Adrenal gland (tissue), 12 donors: ENCODE results near the gene HINFP. TPM values are rescaled to one million over a fixed set of nuclear protein-coding genes. Genes with fewer than 3 reads are reported as not detected.
"Not testable (repeated sequence)": the region's sequence is repeated elsewhere in the genome, so short reads cannot be mapped to it uniquely, and the experiment has no call there.

Source experiments
- DNase-seq, 7 donors: peaks; one replicate each; pipeline ENCODE4 v3.0.0-alpha.2; 2019 to 2020
- H3K27ac ChIP-seq, 5 donors: fragments of 200-600 bp; sonication (generic) in 4 of 5; 1 replicate in 3 of 5; 2 replicates in 2 of 5; pipeline versions ENCODE4 v1.5.1 to v1.8.0; 2016 to 2020; ENCODE audit warnings: mild to moderate bottlenecking in 1 of 5
- H3K27me3 ChIP-seq: fragments of 200-600 bp; 2 replicates; pipeline ENCODE4 v1.8.0; 2021
- H3K36me3 ChIP-seq, 2 donors: fragments of 200-600 bp; replicated peaks in 1 of 2; 1 replicate in 1 of 2; 2 replicates in 1 of 2; pipeline versions ENCODE4 v1.5.1 to v1.8.0; 2018 to 2022
- H3K4me1 ChIP-seq, 2 donors: fragments of 200-600 bp; replicated peaks in 1 of 2; 1 replicate in 1 of 2; 2 replicates in 1 of 2; pipeline versions ENCODE4 v1.5.1 to v1.8.0; 2018 to 2021
- H3K4me3 ChIP-seq, 4 donors: fragments of 200-600 bp; sonication (generic) in 3 of 4; one replicate each; pipeline ENCODE4 v1.5.1; 2016 to 2018
- H3K9me3 ChIP-seq, 3 donors: fragments of 200-600 bp; sonication (generic) in 1 of 3; replicated peaks in 1 of 3; 1 replicate in 2 of 3; 2 replicates in 1 of 3; pipeline versions ENCODE4 v1.5.1 to v1.8.0; 2016 to 2021
- POLR2A ChIP-seq, 2 donors: fragments of 450-650 bp; IDR thresholded peaks; one replicate each; pipeline ENCODE4 v1.6.1; 2017; ENCODE audit warnings: antibody characterized with exemption in 2 of 2, mild to moderate bottlenecking in 2 of 2, moderate library complexity in 1 of 2
- WGBS, 4 donors: extraction: QIAGEN DNeasy Blood & Tissue Kit in 2 of 4; methylation state at CpG; one replicate each; pipeline versions ENCODE4 v1.1.5 to v1.1.7; 2013 to 2017; 5-methylcytosine and 5-hydroxymethylcytosine counted together
- intact Hi-C, 2 donors: fragments of 100-400 bp; cut with DNase I; formaldehyde crosslinking; loops; one replicate each; pipeline versions ENCODE4 v1.14.1 to v1.15.0; 2022 to 2023
- polyA plus RNA-seq, 3 donors: library from polyadenylated mRNA; stranded (reverse); fragments of 200-250 nt in 2 of 3; fragments of 350-450 nt in 1 of 3; fragmentation: Illumina TruSeq in 1 of 3; extraction: RNeasy Lipid Tissue Mini Kit (QIAGEN cat#74804) in 1 of 3; gene quantifications; one replicate each; pipeline ENCODE4 v1.2.3, GENCODE V29; 2013 to 2014
- total RNA-seq, 9 donors: library from RNA; depleted of rRNA in 4 of 9; stranded (reverse); fragments of >200 nt in 4 of 9; fragments of 120-200 nt in 1 of 9; fragmentation: NEBNext Ultra II Directional in 1 of 9; extraction: Animal tissue kit (Norgen Biotek cat#: 25700) in 1 of 9; gene quantifications; one replicate each; pipeline versions ENCODE4 v1.1.0 to v1.2.4, GENCODE V29; 2013 to 2023
- TF ChIP-seq, protein P1 (sequence below), 6 experiments: fragments of 450-650 bp in 4 of 6; fragments of 200-600 bp in 2 of 6; sonication (generic) in 1 of 6; IDR thresholded peaks; 1 replicate in 5 of 6; 2 replicates in 1 of 6; pipeline versions ENCODE4 v1.5.1 to v1.8.0; 2016 to 2021; ENCODE audit warnings: antibody characterized with exemption in 6 of 6, mild to moderate bottlenecking in 2 of 6, moderate library complexity in 1 of 6
- donor health status: healthy with polysubstance abuse.
- donor health status: Bipolar disorder and iron deficiency.
- donor health status: DM: yes; HTN: yes; CAD: no.
- donor health status: DM: no; HTN: no; CAD: no.
- donor health status: DM: no; HTN: no; CAD: no.
- donor health status: DM: yes; HTN: yes; CAD: no.

Gene HINFP
- total and polyA plus RNA-seq, 12 donors = 7.4 to 39.1 (median 22.2) TPM

DNA sequence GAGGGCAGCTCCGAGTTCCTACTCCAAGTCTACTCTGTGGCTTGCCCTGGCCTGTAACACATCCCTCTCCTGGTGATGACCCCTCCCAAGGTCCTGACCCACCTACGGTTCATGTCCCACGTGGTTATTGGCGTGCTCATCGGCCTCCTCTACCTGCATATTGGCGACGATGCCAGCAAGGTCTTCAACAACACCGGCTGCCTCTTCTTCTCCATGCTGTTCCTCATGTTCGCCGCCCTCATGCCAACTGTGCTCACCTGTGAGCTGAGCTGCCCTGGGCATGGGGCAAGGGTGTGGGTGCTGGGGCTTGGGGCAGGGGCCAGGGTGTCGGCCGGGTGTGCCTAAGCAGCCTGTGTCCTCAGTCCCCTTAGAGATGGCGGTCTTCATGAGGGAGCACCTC is 37.1 kb downstream of the HINFP start:
- no peak overlapping the region for H3K4me3 ChIP-seq
- no peak overlapping the region for H3K27ac ChIP-seq
- H3K9me3 ChIP-seq = no peaks in the 10 kb centered on the region
- no peak for DNase-seq
- H3K27me3 ChIP-seq = no peaks in the 10 kb centered on the region
- intact Hi-C loops = no loop called here
- 90 to 96% (median 92%) methylated on average over 5 to 13 of the region's 13 CpGs for WGBS, 4 donors
- H3K36me3 ChIP-seq = no peaks in the 10 kb centered on the region
- TF ChIP-seq, protein P1, sequence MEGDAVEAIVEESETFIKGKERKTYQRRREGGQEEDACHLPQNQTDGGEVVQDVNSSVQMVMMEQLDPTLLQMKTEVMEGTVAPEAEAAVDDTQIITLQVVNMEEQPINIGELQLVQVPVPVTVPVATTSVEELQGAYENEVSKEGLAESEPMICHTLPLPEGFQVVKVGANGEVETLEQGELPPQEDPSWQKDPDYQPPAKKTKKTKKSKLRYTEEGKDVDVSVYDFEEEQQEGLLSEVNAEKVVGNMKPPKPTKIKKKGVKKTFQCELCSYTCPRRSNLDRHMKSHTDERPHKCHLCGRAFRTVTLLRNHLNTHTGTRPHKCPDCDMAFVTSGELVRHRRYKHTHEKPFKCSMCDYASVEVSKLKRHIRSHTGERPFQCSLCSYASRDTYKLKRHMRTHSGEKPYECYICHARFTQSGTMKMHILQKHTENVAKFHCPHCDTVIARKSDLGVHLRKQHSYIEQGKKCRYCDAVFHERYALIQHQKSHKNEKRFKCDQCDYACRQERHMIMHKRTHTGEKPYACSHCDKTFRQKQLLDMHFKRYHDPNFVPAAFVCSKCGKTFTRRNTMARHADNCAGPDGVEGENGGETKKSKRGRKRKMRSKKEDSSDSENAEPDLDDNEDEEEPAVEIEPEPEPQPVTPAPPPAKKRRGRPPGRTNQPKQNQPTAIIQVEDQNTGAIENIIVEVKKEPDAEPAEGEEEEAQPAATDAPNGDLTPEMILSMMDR (IDR thresholded peaks at IDR 0.05) = no peak
- TF ChIP-seq POLR2A (IDR thresholded peaks at IDR 0.05) = no peak
- H3K4me1 ChIP-seq = no peaks in the 10 kb centered on the region

GRCh38 chr11:119160151-119160550 is 38.8 kb downstream of the HINFP start:
- no peaks in the 10 kb centered on the region for H3K36me3 ChIP-seq
- no peaks in the 10 kb centered on the region for H3K4me1 ChIP-seq
- no peak overlapping the region for H3K4me3 ChIP-seq
- intact Hi-C loops = no loop called here
- H3K27ac ChIP-seq = no peak overlapping the region
- H3K9me3 ChIP-seq = no peaks in the 10 kb centered on the region
- no peak for DNase-seq
- no peaks in the 10 kb centered on the region for H3K27me3 ChIP-seq
- WGBS, 4 donors = 82 to 95% (median 93%) methylated on average over 2 to 9 of the region's 9 CpGs
- TF ChIP-seq, protein P1 (IDR thresholded peaks at IDR 0.05) = no peak
- no peak for TF ChIP-seq POLR2A (IDR thresholded peaks at IDR 0.05)

DNA sequence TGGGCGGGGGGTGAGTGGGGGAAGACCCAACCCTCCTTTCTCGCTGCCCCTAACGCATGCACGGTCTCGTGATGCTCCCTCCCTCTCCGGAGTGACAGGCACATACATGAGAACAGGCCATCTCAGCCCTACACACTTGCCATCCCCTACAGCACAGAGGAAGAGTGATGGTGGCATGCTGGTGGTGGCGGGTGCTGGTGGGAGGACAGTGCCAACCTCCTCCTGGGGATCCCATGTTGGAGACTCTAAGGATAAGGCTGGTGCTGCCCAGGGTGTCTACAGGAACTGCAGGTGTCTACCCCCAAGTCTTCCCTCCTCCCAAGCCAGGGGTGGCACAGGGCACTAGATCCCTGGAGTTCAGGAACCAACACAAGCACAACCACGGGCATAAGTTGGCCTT is 40.5 kb downstream of the HINFP start:
- Histone ChIP-seq H3K27ac (no peak overlapping the region), H3K9me3 (no peaks in the 10 kb centered on the region), H3K4me1 (no peaks in the 10 kb centered on the region), H3K27me3 (no peaks in the 10 kb centered on the region), H3K4me3 (no peak overlapping the region), H3K36me3 (no peaks in the 10 kb centered on the region)
- DNase-seq = no peak
- intact Hi-C loops = no loop called here
- TF ChIP-seq POLR2A (IDR thresholded peaks at IDR 0.05) = no peak
- TF ChIP-seq, protein P1 (IDR thresholded peaks at IDR 0.05) = no peak
- WGBS, 4 donors = 76 to 90% (median 86%) methylated on average over 8 of the region's 8 CpGs

DNA sequence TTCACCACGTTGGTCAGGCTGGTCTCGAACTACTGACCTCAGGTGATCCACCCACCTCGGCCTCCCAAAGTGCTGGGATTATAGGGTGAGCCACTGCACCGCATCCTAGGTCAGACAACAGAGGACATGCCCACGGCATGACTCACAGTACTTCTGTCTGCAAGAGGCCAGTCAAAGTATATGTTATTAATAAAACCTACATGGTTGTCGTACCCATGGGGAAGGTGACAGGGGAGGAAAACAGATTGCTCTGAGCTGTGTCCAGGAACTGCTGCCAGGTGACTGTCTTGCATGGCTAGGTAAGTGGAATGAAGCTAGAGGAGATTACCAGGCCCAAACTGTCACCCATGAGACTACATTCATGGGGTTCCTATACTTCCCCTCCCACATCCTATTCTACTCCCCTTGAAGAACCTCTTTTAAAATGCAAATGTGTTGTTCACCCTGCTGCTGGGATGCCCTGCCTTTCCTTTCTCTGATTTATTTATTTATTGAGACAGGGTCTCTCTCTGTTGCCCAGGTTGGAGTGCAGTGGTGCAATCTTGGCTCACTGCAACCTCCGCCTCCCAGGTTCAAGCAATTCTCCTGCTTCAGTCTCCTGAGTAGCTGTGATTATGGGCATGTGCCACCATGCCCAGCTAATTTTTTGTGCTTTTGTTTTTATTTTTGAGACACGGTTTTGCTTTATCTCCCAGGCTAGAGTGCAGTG is 45.1 kb downstream of the HINFP start:
- WGBS, 4 donors = 57 to 72% (median 62%) methylated on average over 8 of the region's 8 CpGs
- H3K27ac ChIP-seq = no peak overlapping the region
- no peaks in the 10 kb centered on the region for H3K36me3 ChIP-seq
- no peaks in the 10 kb centered on the region for H3K9me3 ChIP-seq
- no peaks in the 10 kb centered on the region for H3K27me3 ChIP-seq
- TF ChIP-seq, protein P1 (IDR thresholded peaks at IDR 0.05) = no peak
- H3K4me1 ChIP-seq = peaks cover 0 to 11% of the 10 kb centered on the region in 2 donors
- intact Hi-C loops = no loop called here
- H3K4me3 ChIP-seq = no peak overlapping the region
- DNase-seq = no peak

- H3K36me3 ChIP-seq, H3K9me3 ChIP-seq, DNase-seq, H3K27ac ChIP-seq, intact Hi-C loops, H3K4me3 ChIP-seq, H3K27me3 ChIP-seq: not testable (repeated sequence)
- WGBS, 4 donors = 82 to 94% (median 89%) methylated on average over 10 of the region's 10 CpGs
- H3K4me1 ChIP-seq = peaks cover 0 to 11% of the 10 kb centered on the region in 2 donors
These were observed 45.7 kb downstream of the HINFP start for GRCh38 chr11:119167077-119167458.
